Transverse colon (tissue), 3 donors: ENCODE results near the gene TMEM63B.

Experiments
- EP300 ChIP-seq: sonication (generic); formaldehyde crosslinking; IDR thresholded peaks from one replicate; pipeline ENCODE4 v1.6.1; 2017; ENCODE audit warnings: antibody characterized with exemption, low read depth
- POLR2A ChIP-seq: fragments of 450-650 bp; IDR thresholded peaks from one replicate; pipeline ENCODE4 v1.6.1; 2016; ENCODE audit warnings: antibody characterized with exemption, mild to moderate bottlenecking, moderate library complexity
- TF ChIP-seq, protein P1 (sequence below), 5 experiments: fragments of 200-600 bp in 3 of 5; fragments of 450-650 bp in 2 of 5; sonication (generic) in 3 of 5; IDR thresholded peaks; 1 replicate in 2 of 5; 2 replicates in 3 of 5; pipeline ENCODE4 v1.5.1; 2016 to 2017; ENCODE audit warnings: antibody characterized with exemption in 5 of 5, inconsistent platforms in 3 of 5, mild to moderate bottlenecking in 2 of 5, moderate library complexity in 1 of 5

DNA sequence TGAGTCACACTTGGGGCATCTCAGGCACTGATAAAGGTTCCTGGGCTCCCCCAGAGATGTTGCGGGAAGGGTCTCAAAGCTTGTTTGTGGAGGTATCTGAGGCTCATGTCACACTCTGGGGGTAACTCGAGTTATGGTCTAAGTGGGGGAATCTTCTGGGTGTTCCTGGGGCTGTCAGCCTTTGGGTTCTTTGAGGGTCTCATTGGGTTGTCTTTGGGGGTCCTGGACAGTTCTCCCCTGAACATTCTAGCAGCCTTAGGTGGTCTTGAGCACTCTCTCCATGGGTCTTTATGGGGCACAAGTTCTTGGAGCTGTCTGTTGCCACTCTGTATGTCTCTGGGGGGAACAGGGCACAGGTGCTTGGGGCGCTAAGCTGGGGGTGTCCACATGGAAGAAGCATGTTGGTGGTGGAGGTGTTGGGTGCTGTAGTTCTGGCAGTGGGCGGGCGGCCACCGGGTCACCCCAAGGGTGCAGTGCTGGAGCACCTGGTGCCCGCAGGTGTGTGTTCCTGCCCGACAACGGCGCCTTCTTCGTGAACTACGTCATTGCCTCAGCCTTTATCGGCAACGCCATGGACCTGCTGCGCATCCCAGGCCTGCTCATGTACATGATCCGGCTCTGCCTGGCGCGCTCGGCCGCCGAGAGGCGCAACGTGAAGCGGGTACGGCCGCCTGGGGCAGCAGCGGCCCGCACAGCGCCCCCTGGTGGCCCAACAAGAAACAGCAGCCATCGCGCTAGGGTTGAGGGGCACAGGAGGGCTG lies 24.2 kb downstream of the TMEM63B start:
- TF ChIP-seq, protein P1, sequence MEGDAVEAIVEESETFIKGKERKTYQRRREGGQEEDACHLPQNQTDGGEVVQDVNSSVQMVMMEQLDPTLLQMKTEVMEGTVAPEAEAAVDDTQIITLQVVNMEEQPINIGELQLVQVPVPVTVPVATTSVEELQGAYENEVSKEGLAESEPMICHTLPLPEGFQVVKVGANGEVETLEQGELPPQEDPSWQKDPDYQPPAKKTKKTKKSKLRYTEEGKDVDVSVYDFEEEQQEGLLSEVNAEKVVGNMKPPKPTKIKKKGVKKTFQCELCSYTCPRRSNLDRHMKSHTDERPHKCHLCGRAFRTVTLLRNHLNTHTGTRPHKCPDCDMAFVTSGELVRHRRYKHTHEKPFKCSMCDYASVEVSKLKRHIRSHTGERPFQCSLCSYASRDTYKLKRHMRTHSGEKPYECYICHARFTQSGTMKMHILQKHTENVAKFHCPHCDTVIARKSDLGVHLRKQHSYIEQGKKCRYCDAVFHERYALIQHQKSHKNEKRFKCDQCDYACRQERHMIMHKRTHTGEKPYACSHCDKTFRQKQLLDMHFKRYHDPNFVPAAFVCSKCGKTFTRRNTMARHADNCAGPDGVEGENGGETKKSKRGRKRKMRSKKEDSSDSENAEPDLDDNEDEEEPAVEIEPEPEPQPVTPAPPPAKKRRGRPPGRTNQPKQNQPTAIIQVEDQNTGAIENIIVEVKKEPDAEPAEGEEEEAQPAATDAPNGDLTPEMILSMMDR (IDR thresholded peaks at IDR 0.05): peak; percentile 98 to 100 (median 99)
- TF ChIP-seq POLR2A (no peak), EP300 (no peak)
